Fibroblast of lung (primary cell): Measurements from ENCODE around the gene RNF43.

Experiments used
- CTCF ChIP-seq, 2 donors: IDR thresholded peaks in 1 of 2; conservative IDR thresholded peaks in 1 of 2; 1 replicate in 1 of 2; 2 replicates in 1 of 2; pipeline ENCODE4 v1.5.1; 2011 to 2012; ENCODE audit warnings: low read length in 2 of 2, control low read depth in 1 of 2, inconsistent platforms in 1 of 2, low read depth in 1 of 2, mild to moderate bottlenecking in 1 of 2
- EZH2 ChIP-seq: IDR thresholded peaks from 2 replicates; pipeline ENCODE4 v1.5.1; 2012; ENCODE audit warnings: low read length, control low read depth, mild to moderate bottlenecking; ENCODE audit errors: missing control alignments

GRCh38 chr17:58413684-58414083 lies 3.6 kb downstream of the RNF43 start:
- TF ChIP-seq EZH2: no peak
- TF ChIP-seq CTCF (conservative IDR thresholded peaks at IDR 0.05 in 1 of 2, IDR thresholded peaks at IDR 0.05 in 1 of 2; ENCODE audit: low read depth in 1 of 2, low read length in 2 of 2): no peak
